Adrenal gland (tissue), 19 donors: ENCODE results near the gene IFI27L1. TPM values are rescaled to one million over a fixed set of nuclear protein-coding genes. Genes with fewer than 3 reads are reported as not detected.
A peak's percentile ranks its signal among the peaks of the same experiment; 100 is the strongest.

ENCODE experiments used
- DNase-seq, 7 donors: peaks; one replicate each; pipeline ENCODE4 v3.0.0-alpha.2; 2019 to 2020
- H3K27ac ChIP-seq, 5 donors: fragments of 200-600 bp; sonication (generic) in 4 of 5; 1 replicate in 3 of 5; 2 replicates in 2 of 5; pipeline versions ENCODE4 v1.5.1 to v1.8.0; 2016 to 2020; ENCODE audit warnings: mild to moderate bottlenecking in 1 of 5
- H3K27me3 ChIP-seq: fragments of 200-600 bp; 2 replicates; pipeline ENCODE4 v1.8.0; 2021
- H3K36me3 ChIP-seq, 2 donors: fragments of 200-600 bp; replicated peaks in 1 of 2; 1 replicate in 1 of 2; 2 replicates in 1 of 2; pipeline versions ENCODE4 v1.5.1 to v1.8.0; 2018 to 2022
- H3K4me1 ChIP-seq, 2 donors: fragments of 200-600 bp; replicated peaks in 1 of 2; 1 replicate in 1 of 2; 2 replicates in 1 of 2; pipeline versions ENCODE4 v1.5.1 to v1.8.0; 2018 to 2021
- H3K4me3 ChIP-seq, 4 donors: fragments of 200-600 bp; sonication (generic) in 3 of 4; one replicate each; pipeline ENCODE4 v1.5.1; 2016 to 2018
- H3K9me3 ChIP-seq, 3 donors: fragments of 200-600 bp; sonication (generic) in 1 of 3; replicated peaks in 1 of 3; 1 replicate in 2 of 3; 2 replicates in 1 of 3; pipeline versions ENCODE4 v1.5.1 to v1.8.0; 2016 to 2021
- POLR2A ChIP-seq, 2 donors: fragments of 450-650 bp; IDR thresholded peaks; one replicate each; pipeline ENCODE4 v1.6.1; 2017; ENCODE audit warnings: antibody characterized with exemption in 2 of 2, mild to moderate bottlenecking in 2 of 2, moderate library complexity in 1 of 2
- WGBS, 4 donors: extraction: QIAGEN DNeasy Blood & Tissue Kit in 2 of 4; methylation state at CpG; one replicate each; pipeline versions ENCODE4 v1.1.5 to v1.1.7; 2013 to 2017; 5-methylcytosine and 5-hydroxymethylcytosine counted together
- intact Hi-C, 2 donors: fragments of 100-400 bp; cut with DNase I; formaldehyde crosslinking; loops; one replicate each; pipeline versions ENCODE4 v1.14.1 to v1.15.0; 2022 to 2023
- long read RNA-seq, 10 donors: library from polyadenylated mRNA in 3 of 10; unstranded in 2 of 10; stranded (forward) in 1 of 10; transcript quantifications; one replicate each; pipeline ENCODE4 v2.0.0 and lab custom pipeline, GENCODE V29; 2021 to 2026
- polyA plus RNA-seq, 3 donors: library from polyadenylated mRNA; stranded (reverse); fragments of 200-250 nt in 2 of 3; fragments of 350-450 nt in 1 of 3; fragmentation: Illumina TruSeq in 1 of 3; extraction: RNeasy Lipid Tissue Mini Kit (QIAGEN cat#74804) in 1 of 3; gene quantifications; one replicate each; pipeline ENCODE4 v1.2.3, GENCODE V29; 2013 to 2014
- total RNA-seq, 9 donors: library from RNA; depleted of rRNA in 4 of 9; stranded (reverse); fragments of >200 nt in 4 of 9; fragments of 120-200 nt in 1 of 9; fragmentation: NEBNext Ultra II Directional in 1 of 9; extraction: Animal tissue kit (Norgen Biotek cat#: 25700) in 1 of 9; gene quantifications; one replicate each; pipeline versions ENCODE4 v1.1.0 to v1.2.4, GENCODE V29; 2013 to 2023
- TF ChIP-seq, protein P1 (sequence below), 6 experiments: fragments of 450-650 bp in 4 of 6; fragments of 200-600 bp in 2 of 6; sonication (generic) in 1 of 6; IDR thresholded peaks; 1 replicate in 5 of 6; 2 replicates in 1 of 6; pipeline versions ENCODE4 v1.5.1 to v1.8.0; 2016 to 2021; ENCODE audit warnings: antibody characterized with exemption in 6 of 6, mild to moderate bottlenecking in 2 of 6, moderate library complexity in 1 of 6
- donor health status: healthy with polysubstance abuse.
- donor health status: Bipolar disorder and iron deficiency.
- donor health status: DM: yes; HTN: yes; CAD: no.
- donor health status: DM: no; HTN: no; CAD: no.
- donor health status: DM: no; HTN: no; CAD: no.
- donor health status: DM: yes; HTN: yes; CAD: no.

IFI27L1 gene, protein sequence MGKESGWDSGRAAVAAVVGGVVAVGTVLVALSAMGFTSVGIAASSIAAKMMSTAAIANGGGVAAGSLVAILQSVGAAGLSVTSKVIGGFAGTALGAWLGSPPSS
- total RNA-seq (100 to 1,000 TPM in 2 of 9 donors, 10 to 100 TPM in 7; 54.3 to 233 (median 67.6) TPM), polyA plus RNA-seq (100 to 1,000 TPM in 2 of 3 donors, 10 to 100 TPM in 1; 39.7 to 177 (median 101) TPM)
- long read RNA-seq, donor 1, transcript IFI27L1-209 (5 exons, 680 nt), result major isoform, 23 of 23 reads
- long read RNA-seq, donor 1, partial matches to known transcripts, result 0 of 23 reads
- long read RNA-seq, donor 1, other reads (novel, unspliced or antisense), result 0 of 23 reads
- long read RNA-seq, donor 2, transcript IFI27L1-209 (5 exons, 680 nt), result major isoform, 16 of 21 reads
- long read RNA-seq, donor 2, partial matches to known transcripts, result 0 of 21 reads
- long read RNA-seq, donor 2, other reads (novel, unspliced or antisense), result 5 of 21 reads
- long read RNA-seq, donor 3, transcript IFI27L1-209 (5 exons, 680 nt), result major isoform, 22 of 49 reads
- long read RNA-seq, donor 3, partial matches to known transcripts, result 25 of 49 reads
- long read RNA-seq, donor 3, other reads (novel, unspliced or antisense), result 0 of 49 reads
- long read RNA-seq, donor 4, transcript IFI27L1-209 (5 exons, 680 nt), result major isoform, 27 of 58 reads
- long read RNA-seq, donor 4, partial matches to known transcripts, result 0 of 58 reads
- long read RNA-seq, donor 4, other reads (novel, unspliced or antisense), result 30 of 58 reads
- long read RNA-seq, donor 5, transcript IFI27L1-209 (5 exons, 680 nt), result major isoform, 20 of 35 reads
- long read RNA-seq, donor 5, partial matches to known transcripts, result 2 of 35 reads
- long read RNA-seq, donor 5, other reads (novel, unspliced or antisense), result 11 of 35 reads
- long read RNA-seq, donor 6, transcript IFI27L1-209 (5 exons, 680 nt), result major isoform, 23 of 35 reads
- long read RNA-seq, donor 6, partial matches to known transcripts, result 0 of 35 reads
- long read RNA-seq, donor 6, other reads (novel, unspliced or antisense), result 12 of 35 reads
- long read RNA-seq, donor 7, transcript IFI27L1-209 (5 exons, 680 nt), result major isoform, 10 of 31 reads
- long read RNA-seq, donor 7, partial matches to known transcripts, result 18 of 31 reads
- long read RNA-seq, donor 7, other reads (novel, unspliced or antisense), result 0 of 31 reads
- long read RNA-seq, donor 8, transcript IFI27L1-209 (5 exons, 680 nt), result major isoform, 35 of 80 reads
- long read RNA-seq, donor 8, partial matches to known transcripts, result 36 of 80 reads
- long read RNA-seq, donor 8, other reads (novel, unspliced or antisense), result 5 of 80 reads
- long read RNA-seq, donor 9, transcript IFI27L1-209 (5 exons, 680 nt), result major isoform, 13 of 20 reads
- long read RNA-seq, donor 9, partial matches to known transcripts, result 0 of 20 reads
- long read RNA-seq, donor 9, other reads (novel, unspliced or antisense), result 0 of 20 reads
- long read RNA-seq, donor 10, transcript IFI27L1-209 (5 exons, 680 nt), result major isoform, 11 of 12 reads
- long read RNA-seq, donor 10, partial matches to known transcripts, result 0 of 12 reads
- long read RNA-seq, donor 10, other reads (novel, unspliced or antisense), result 0 of 12 reads

DNA sequence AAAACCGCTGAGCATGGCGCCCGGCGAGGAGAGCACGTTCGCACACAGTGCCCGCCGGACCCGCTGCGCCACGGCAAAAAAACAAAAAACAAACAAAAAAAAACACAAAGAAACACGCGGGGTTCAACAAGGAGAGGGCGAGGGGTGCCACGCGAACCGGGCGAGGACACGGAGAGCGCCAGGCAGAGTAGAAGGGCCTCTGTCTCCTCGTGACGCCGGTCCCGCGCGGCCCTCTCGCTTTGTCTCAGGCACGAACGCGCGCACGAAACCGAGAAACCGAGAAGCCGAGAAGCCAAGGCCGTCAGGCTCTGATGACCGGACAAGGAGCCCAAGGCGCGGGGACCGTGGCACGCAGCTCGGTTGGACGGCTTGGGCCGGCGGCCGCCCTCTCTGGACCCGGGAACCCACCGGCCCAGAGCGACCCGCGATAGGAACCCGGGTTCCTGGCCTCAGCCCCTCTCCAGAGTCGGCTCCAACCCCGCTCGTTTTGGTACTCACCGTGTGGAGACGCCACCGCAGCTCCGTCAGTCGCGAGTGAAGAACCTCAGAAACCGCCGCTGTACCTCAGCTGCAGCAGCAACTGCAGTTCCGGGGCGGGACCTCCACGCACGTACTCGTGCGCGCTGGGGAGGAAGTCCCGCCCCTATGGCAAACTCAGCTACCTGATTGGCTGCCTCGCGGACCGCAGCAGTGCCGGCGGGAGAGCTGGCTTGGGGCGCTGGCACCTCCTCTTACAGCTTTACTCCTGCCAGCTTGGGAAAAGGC, at the start of gene IFI27L1, which contains the start of gene DDX24:
TSS of gene IFI27L1 (plus strand) at position 690 of the 765 bp plus-strand sequence. CDS start 15,628 bp downstream, outside the sequence.
TSS of gene DDX24 (minus strand) at position 582 of the 765 bp plus-strand sequence. CDS start 1,460 bp downstream, outside the sequence.
- Histone ChIP-seq H3K4me3 (peak within 1 kb of the TSS; percentile 60 to 97 (median 83)), H3K27ac (peak within 1 kb of the TSS; percentile 91 to 99 (median 96)), H3K36me3 (peaks cover 0 to 5% of the 10 kb centered on the region in 2 donors), H3K9me3 (peaks cover 0 to 1% (median 0%) of the 10 kb centered on the region in 3 donors), H3K27me3 (no peaks in the 10 kb centered on the region), H3K4me1 (peaks cover 55 to 59% of the 10 kb centered on the region in 2 donors)
- peak; percentile 96 to 99 (median 98) for DNase-seq
- WGBS, 4 donors, result 0 to 1% (median 0%) methylated on average over 32 to 77 of the region's 77 CpGs
- TF ChIP-seq, protein P1, sequence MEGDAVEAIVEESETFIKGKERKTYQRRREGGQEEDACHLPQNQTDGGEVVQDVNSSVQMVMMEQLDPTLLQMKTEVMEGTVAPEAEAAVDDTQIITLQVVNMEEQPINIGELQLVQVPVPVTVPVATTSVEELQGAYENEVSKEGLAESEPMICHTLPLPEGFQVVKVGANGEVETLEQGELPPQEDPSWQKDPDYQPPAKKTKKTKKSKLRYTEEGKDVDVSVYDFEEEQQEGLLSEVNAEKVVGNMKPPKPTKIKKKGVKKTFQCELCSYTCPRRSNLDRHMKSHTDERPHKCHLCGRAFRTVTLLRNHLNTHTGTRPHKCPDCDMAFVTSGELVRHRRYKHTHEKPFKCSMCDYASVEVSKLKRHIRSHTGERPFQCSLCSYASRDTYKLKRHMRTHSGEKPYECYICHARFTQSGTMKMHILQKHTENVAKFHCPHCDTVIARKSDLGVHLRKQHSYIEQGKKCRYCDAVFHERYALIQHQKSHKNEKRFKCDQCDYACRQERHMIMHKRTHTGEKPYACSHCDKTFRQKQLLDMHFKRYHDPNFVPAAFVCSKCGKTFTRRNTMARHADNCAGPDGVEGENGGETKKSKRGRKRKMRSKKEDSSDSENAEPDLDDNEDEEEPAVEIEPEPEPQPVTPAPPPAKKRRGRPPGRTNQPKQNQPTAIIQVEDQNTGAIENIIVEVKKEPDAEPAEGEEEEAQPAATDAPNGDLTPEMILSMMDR (IDR thresholded peaks at IDR 0.05), result peak in 1 of 6 experiments; percentile 1
- peak; percentile 97 to 100 for TF ChIP-seq POLR2A (IDR thresholded peaks at IDR 0.05)
- intact Hi-C loops, result no loop called here

DNA sequence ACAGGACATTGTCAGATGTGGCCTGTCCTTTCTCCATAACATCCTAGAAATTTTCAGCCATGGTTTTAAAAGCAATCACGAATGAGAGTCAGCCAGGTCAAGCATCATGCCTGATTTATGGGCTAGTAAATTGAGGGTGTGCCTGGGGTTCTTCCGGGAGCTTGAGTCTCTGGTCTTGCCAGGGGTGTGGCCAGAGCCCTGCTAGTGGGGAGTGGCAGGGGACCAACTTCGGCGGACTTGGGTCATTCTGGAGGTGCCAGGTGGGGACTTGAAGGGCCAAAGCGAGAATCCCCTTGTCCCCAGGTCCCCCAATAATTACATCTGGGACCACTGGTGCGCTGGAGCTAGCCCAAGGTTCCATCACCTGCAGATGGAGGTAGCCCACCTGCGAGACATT, 49.2 kb upstream of the IFI27L1 start:
- peaks cover 0 to 8% of the 10 kb centered on the region in 2 donors for H3K4me1 ChIP-seq
- no peak overlapping the region for H3K4me3 ChIP-seq
- H3K9me3 ChIP-seq, result no peaks in the 10 kb centered on the region
- WGBS, 4 donors, result 79 to 87% (median 82%) methylated on average over 7 of the region's 7 CpGs
- intact Hi-C loops, result loop anchor here in 1 of 2 donors (5.0 kb wide), 1 partner anchor 150 kb away; no protein-coding TSS in a partner anchor
- no peak for TF ChIP-seq POLR2A (IDR thresholded peaks at IDR 0.05)
- TF ChIP-seq, protein P1 (IDR thresholded peaks at IDR 0.05), result no peak
- no peak overlapping the region for H3K27ac ChIP-seq
- H3K27me3 ChIP-seq, result no peaks in the 10 kb centered on the region
- no peak for DNase-seq
- no peaks in the 10 kb centered on the region for H3K36me3 ChIP-seq

DNA sequence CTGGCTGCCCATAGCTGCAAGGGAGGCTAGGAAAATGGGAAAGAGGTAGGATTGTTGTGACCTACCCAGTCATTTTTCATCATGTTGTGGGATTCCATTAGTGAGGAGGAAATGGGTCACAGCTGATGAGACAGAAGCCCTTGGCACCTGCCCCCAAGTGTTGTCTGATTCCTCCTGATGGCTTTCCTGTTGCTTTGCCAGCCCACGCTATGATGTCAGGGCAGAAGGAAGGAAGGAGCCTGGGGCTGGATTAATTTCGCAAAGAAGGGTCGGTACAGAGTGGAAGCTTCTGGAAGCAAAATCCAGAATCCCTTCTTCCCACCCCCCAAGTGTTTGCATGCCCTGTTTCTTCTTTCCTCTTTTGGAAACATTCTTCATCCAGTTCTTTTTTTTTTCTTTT, 46.2 kb upstream of the IFI27L1 start:
- DNase-seq, result no peak
- Histone ChIP-seq H3K27ac (no peak overlapping the region), H3K36me3 (no peaks in the 10 kb centered on the region), H3K4me3 (no peak overlapping the region), H3K27me3 (no peaks in the 10 kb centered on the region), H3K4me1 (no peaks in the 10 kb centered on the region), H3K9me3 (no peaks in the 10 kb centered on the region)
- intact Hi-C loops, result loop anchor here (5.0 kb wide), 2 partner anchors 102 to 147 kb away; no protein-coding TSS in a partner anchor
- WGBS, 4 donors, result 78 to 86% (median 83%) methylated on average over 3 of the region's 3 CpGs
- TF ChIP-seq, protein P1 (IDR thresholded peaks at IDR 0.05), result no peak
- no peak for TF ChIP-seq POLR2A (IDR thresholded peaks at IDR 0.05)
